RKO (cell line): ENCODE data around the gene SLIT3.
A peak's percentile ranks its signal among the peaks of the same experiment; 100 is the strongest.

Experiments
- DNase-seq: peaks from one replicate; pipeline ENCODE4 v3.0.0-alpha.2; 2016; ENCODE audit warnings: low spot score

SLIT3 gene

DNA sequence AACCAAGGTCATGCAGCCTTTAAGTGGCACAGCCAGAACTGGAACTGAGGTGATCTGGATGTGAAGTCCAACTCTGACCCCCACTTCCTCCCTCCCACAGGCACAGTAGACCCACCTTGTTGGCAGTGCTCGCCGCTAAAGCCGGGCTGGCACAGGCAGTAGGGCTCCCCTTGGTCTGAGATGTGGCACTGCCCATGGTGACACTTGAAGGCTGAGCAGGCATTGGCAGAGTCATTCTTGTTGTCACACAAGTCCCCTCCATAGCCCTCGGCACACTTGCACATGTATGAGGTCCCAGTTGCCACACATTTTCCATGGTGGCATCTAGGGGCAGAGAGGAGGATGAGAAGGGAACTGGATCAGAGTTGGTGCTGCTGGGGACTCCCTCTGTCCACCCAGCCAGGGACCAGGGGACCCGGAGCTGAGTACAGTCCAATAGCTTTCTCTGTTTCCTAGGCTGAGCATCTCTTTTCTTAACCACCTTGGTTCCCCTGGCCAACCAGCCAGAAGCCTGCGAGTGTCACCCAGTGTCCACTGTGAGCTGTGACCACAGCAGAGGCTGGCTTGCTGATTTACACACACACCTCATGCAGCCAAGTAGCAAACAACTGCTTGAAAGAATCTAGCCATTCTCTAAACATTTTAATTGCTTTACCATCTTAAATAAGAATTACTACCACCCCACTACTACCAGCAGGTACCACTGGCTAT, 631.1 kb downstream of the SLIT3 start:
- no peak for DNase-seq

GRCh38 chr5:168669156-168669555, 631.8 kb downstream of the SLIT3 start:
- DNase-seq = no peak

- DNase-seq = no peak
These were observed 632.9 kb downstream of the SLIT3 start for GRCh38 chr5:168668078-168668477.

- DNase-seq = no peak
These were observed 633.6 kb downstream of the SLIT3 start for GRCh38 chr5:168667301-168667840.

GRCh38 chr5:168666356-168666755, 634.6 kb downstream of the SLIT3 start:
- DNase-seq = no peak

DNA sequence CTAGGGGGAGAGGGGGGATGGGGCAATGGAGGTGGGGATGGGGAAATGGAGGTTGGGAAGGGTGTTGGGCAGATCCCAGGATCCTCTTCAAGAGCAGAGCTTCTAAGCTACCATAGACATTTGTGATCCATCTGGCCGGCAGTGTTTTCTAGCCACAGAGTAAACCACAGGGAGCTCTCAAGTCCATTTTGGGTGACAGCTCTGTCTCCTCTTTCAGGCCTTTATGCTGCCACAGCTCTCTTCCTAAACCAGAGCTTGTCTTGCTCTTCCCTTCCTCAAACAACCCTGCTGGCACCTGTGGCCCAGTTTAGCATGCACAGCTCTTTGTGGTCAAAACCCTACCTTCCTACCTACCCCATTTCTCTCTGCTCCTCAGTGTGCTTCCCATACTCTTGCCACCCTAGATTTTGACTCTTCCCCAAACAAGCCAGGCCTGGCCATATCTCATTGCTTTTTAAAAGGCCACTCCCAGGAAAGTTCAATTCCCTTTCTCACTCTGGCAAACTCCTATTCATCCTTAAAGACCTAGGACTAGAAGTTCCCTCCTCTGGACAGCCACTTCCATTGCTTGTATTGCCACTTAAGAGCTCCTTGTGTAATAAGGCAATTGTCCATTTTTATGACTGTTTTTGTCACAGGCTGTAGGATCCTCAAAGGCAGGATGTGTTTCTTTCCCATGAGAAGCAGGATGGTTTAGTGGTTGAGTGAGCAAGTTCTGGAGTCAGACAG, 637.5 kb downstream of the SLIT3 start:
- no peak for DNase-seq

- DNase-seq = no peak
These were observed 639.1 kb downstream of the SLIT3 start for GRCh38 chr5:168661593-168662485.

- DNase-seq = no peak
These were observed 640.2 kb downstream of the SLIT3 start for GRCh38 chr5:168660691-168661090.

DNA sequence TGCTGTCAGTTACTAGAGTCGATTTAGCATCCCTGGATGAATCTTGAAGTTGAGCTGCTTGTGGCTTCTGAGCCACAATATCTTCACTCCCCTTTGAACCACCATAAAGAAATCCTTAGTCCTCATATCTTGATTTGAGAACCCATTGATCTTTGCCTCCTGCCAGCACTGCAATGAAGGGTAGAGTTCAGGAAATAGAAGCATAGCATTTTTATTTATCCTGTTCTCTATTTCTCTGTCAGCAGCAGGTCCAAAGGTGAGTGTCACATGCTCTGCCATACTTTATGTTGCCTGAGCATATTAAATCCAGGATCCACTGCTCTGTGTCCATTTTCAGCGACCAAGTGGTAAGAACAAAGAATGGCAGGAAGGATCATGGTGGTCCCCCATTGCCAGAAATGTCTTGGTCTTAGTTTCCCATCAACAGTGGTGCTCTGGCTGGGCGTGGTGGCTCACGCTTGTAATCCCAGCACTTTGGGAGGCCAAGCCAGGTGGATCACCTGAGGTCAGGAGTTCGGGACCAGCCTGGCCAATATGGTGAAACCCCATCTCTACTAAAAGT, 641.6 kb downstream of the SLIT3 start:
- DNase-seq = no peak

- no peak for DNase-seq
These were observed 642.5 kb downstream of the SLIT3 start for GRCh38 chr5:168658394-168658793.

DNA sequence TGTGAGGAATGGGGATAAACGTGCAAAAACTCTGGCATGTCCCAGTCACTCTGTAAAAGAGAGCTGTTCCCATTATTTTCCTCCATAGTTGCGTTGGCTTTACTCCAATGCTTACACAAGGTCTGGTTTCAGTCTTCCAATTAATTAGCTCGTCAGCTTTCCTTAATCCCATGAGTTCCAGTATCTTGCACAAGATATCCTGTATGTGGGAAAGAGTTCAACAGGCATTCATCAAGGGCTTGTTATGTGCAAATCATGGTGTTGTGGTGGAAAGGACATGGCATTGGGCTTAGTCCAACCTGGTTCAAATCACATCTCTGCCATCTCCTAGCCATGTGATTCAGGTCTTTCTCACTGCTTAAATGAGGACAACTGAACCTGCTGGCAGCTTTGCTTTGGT, 644.3 kb downstream of the SLIT3 start:
- DNase-seq = no peak

DNA sequence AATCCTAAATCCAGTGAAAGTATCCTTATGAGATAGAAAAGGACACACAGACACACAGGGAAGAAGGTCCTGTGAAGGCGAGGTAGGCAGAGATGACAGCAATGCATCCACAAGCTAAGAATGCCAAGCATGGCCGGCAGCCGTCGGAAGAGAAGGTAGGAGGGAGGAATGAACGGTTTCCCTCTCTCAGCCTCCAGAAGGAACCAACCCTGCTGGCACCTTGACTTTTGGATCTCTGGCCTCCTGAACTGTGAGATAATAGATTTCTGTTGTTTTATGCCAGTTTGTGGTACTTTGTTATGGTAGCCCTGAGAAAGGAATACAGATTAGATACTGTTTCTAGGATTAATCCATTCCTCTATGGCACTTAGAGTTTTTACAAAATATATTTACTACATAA, 645.6 kb downstream of the SLIT3 start:
- DNase-seq = no peak

- no peak for DNase-seq
These were observed 646.7 kb downstream of the SLIT3 start for GRCh38 chr5:168654211-168654721.

DNA sequence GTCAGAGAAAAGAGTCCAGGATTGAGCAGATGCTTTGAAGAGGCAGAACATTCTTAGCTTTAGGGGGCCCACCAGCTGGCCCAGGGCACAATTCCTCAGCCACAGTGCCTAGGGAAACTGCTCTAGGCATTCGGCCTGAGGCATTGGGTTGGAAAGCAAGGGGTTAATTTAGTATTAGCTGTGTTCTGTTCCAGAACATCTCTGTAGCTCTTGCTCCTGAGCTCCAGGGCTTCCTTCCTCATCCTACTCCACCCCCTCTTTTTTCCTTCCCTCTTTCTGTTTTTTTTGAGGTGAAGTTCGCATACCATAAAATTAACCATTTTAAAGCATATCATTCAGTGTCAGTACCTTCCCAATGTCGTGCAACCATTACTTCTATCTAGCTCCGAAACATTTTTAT, 647.3 kb downstream of the SLIT3 start:
- no peak for DNase-seq

GRCh38 chr5:168651648-168652047, 649.3 kb downstream of the SLIT3 start:
- DNase-seq = peak; percentile 43

DNA sequence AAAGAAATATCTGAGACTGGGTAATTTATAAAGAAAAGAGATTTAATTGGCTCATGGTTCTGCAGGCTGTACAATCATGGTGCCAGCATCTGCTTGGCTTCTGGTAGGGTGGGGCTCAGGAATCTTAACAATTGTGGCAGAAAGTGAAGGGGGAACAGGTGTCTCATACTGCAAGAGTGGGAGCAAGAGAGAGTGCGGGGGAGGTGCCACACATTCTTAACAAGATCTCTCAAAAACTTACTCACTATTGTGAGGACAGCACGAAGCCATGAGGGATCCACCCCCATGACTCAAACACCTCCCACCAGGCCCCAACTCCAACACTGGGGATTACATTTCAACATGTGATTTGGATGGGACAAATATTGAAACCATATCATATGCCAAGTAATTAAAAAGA, 651.6 kb downstream of the SLIT3 start:
- DNase-seq = no peak

GRCh38 chr5:168648576-168648975, 652.4 kb downstream of the SLIT3 start:
- no peak for DNase-seq

GRCh38 chr5:168648016-168648415, 652.9 kb downstream of the SLIT3 start:
- no peak for DNase-seq

DNA sequence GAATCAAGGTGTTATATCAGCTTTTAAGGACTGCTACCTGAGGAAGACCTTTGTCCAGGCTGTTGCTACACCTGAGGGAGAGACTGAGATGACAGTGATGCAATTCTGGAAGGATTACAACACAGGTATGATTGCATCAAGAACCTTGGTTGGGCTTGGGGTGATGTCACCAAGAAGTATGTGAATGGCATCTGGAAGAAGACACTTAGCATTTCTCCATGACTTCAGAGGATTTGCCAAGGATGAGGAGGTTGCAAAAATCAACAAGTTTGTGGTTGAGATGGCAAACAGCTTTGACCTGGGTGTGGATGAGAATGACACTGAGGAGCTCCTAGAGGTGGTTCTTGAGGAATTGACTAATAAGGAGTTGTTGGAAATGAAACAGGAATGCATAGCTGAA, 653.9 kb downstream of the SLIT3 start:
- DNase-seq = no peak

GRCh38 chr5:168646335-168646734, 654.6 kb downstream of the SLIT3 start:
- no peak for DNase-seq

DNA sequence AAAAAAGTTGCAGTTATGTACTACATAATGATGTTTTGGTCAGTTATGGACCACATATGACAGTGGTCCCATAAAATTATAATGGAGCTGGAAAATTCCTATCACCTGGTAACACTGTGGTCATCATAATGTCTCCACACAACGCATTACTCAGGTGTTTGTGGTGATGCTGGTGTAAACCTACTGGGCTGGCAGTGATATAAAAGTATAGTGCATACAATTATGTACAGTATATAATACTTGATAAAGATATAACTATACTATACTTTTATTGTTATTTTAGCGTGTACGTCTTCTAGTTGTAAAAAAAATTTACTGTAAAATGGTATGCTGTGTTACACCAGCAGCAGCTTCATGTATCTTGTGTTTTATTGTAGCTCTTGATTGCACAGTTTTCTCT, 655.7 kb downstream of the SLIT3 start:
- DNase-seq = no peak

DNA sequence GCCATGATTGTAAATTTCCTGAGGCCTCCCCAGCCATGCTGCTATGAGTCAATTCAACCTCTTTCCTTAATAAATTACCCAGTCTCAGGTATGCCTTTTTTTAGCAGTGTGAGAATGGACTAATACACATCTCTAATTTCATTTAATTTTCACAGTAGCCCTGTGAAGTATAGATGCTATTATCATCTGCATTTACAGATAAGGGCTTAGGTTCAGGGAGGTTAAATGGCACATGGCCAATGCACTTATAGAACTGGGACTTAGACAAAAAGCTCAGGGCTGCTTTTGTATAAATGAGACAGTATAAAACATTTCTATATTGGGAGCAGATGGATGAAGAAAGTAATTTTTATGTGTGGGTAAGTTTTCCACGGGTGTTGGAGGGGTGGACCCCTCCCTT, 658.9 kb downstream of the SLIT3 start:
- no peak for DNase-seq
